ENCODE results near the gene CD300A.

The CD300A gene

DNA sequence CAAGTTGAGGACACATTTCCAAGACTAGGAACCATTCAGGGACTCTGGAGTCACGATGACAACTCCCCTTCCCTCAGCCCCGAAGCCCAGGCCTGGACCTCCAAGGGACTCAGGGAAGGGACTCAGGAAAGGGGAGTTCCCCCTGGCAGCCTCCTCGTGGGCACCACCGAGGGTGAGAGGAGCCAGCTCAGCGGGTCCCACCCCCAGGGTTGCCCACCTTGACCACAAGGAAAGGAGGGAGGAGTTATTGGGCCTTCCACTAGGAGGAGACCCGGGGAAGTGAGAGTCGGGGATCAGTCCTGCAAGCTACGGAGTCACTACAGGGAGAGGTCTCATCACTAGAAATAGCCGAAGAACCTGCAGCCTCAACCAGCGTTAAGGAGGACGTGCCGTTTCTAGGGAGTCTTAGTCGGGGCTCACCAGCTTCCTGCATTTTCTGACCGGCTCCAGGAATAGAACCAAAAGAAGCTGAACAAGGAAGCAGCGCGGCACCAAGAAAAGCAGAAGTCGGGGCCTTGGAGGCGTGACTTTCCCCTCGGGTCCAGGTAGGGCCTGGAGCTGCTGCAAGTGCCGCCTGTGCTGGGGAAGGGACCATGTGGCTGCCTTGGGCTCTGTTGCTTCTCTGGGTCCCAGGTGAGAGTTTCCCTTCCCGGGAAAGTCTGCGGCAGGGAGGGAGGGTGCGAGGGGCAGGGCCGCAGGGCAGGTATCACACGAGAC, at the start of gene CD300A:
Gene CD300A, plus strand, starts transcription at position 524 of the 717 bp plus-strand sequence. Its CDS starts 70 bp downstream, at position 594.
- no peak for DNase-seq

- no peak for DNase-seq
Measured at GRCh38 chr17:74417178-74418045, 49.0 kb upstream of the CD300A start.

GRCh38 chr17:74419928-74420411, 46.5 kb upstream of the CD300A start:
- no peak for DNase-seq

- no peak for DNase-seq
Measured at GRCh38 chr17:74424117-74424516, 42.3 kb upstream of the CD300A start.

GRCh38 chr17:74424657-74425056, 41.8 kb upstream of the CD300A start:
- DNase-seq: peak; percentile 63

DNA sequence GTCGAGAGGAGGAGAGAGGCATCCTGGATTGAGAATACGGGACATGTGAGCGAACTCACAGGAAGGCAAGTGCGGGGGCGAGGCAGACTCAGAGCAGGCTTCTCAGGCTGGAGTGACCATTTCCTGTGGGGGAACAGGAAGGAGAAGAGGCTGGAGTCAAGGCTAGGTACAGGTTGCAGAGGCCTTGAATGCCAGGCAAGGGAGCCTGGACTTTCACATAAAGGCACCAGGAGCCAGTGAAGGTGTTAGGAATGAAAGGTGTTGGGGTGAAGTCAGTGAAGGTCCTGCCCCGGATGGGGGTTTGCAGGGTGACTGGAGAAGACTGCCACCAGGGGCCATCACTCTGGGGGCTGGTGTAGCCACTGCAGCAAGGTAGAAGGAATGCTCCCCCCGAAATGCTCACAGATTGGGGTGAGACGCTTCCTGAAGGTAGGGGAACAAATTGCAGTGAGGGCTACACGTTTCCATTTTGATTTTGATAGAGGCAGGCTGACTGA, 39.8 kb upstream of the CD300A start:
- no peak for DNase-seq

- no peak for DNase-seq
Measured at GRCh38 chr17:74427048-74427762, 39.2 kb upstream of the CD300A start.

DNA sequence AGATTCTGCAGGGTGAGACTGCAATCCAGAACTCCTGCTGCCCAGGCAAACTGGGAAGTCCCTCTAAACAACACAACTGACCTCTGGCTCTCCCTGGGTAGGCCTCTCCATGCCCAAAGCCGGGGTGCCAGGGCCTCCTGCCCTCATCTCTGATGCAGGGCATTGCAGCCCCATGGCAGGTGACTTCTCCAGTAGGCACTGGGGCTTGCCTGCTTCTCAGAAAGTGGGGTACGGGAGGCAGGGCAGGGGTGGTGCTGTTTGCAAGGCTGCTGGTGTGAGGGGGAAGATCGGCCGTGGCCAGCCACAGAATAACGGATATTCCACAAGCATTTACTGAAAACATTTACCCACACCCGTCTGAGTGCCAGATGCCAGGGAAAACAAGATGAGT, 38.7 kb upstream of the CD300A start:
- DNase-seq: no peak

GRCh38 chr17:74429604-74430384, 36.6 kb upstream of the CD300A start:
- peak; percentile 54 for DNase-seq

GRCh38 chr17:74430385-74430705, 36.1 kb upstream of the CD300A start:
- no peak for DNase-seq

DNA sequence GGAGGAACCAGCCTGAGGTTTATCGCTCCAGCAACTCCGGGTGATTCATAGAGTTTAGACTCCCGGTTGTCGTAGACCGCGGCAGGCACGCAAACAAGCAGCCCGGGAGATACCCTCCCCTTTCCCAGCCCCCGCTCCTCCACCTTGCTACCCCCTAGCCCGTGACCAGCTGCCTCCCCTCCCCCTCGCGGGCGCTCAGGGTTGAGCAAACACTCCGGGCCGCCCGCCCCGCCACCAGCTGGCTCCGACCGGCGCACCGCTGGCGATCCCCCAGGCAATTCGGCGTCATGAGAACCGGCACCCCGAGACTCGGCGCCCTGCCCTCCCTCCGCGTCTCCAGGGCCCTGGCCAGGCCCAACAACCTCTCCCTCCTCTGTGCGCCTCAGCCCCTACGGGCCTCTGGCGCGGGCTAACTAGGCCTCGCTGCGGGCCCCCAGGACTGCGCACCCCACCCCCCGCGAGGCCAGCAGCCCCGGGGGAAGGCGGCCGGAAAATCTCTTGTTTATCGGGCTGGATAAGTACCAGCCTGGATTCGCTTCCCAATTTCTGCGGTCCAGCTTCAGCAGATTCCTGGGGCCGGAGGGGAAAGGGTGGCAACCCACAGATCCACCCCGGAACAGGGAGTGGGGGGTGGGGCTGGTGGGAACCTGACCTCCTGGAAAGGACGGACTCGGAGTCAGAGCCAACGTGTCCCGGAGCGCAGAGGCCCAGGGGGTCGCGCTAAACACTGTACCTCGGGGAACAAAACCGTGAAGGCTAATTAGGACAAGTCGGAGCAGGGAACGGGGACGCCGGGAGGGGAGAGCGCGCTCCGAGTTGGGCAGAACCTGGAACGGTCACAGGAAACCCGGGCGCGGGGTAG, 35.5 kb upstream of the CD300A start:
- DNase-seq: peak; percentile 93

- DNase-seq: peak; percentile 59
Measured at GRCh38 chr17:74431568-74432423, 34.6 kb upstream of the CD300A start, which contains the start of gene GPRC5C. Gene GPRC5C, plus strand, starts transcription at chr17:74432088. Its CDS starts 7,689 bp downstream, at chr17:74439777.

- DNase-seq: no peak
Measured at GRCh38 chr17:74432424-74432690, 34.1 kb upstream of the CD300A start.

- DNase-seq: no peak
Measured at GRCh38 chr17:74432766-74433391, 33.6 kb upstream of the CD300A start.

GRCh38 chr17:74433421-74434121, 32.9 kb upstream of the CD300A start:
- DNase-seq: no peak

DNA sequence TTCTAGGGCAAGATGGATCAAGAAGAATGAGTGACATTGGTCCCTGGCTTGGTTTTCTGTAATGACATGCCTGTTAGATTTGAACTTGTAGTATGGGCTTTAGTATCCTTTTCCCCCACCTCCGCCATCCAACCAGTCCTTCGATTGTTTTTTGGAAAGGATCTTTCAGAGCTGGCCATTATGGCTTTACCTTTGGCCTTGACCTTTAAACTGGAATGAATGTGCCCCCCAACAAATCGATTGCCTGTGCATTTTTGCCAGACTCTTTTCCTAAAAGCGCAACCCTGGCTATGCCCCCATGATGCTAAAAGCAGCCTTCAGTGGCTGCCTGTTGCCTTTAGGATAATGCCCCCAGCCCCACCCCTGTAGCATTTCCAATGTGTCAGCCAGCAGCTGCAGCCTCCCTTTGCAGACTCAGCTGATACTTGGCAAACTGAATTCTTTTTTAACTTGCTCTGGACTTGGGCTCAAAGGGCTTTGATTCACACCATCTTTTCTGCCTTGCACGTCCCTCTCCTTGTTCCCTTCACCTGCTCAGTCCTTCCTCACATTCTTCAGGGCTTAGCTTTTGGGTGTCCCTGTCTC, 30.6 kb upstream of the CD300A start:
- DNase-seq: no peak

DNA sequence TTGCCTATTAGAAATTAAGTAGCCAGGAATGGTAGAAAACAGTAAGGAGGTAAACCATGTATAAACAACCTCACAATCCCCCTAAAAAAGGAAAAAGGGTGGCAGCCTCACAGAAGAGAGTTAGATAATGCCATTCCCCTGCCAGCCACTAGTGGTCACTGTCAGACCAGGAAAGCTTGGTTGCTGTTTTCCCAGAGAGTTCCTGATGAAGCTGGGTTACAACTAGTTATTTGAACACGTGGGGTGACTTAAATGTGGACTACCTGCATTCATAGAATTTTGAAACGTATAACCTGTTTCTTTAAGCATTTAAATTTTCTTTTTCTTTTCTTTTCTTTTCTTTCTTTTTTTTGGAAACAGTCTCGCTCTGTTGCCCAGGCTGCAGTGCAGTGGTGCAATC, 28.7 kb upstream of the CD300A start:
- DNase-seq: no peak

DNA sequence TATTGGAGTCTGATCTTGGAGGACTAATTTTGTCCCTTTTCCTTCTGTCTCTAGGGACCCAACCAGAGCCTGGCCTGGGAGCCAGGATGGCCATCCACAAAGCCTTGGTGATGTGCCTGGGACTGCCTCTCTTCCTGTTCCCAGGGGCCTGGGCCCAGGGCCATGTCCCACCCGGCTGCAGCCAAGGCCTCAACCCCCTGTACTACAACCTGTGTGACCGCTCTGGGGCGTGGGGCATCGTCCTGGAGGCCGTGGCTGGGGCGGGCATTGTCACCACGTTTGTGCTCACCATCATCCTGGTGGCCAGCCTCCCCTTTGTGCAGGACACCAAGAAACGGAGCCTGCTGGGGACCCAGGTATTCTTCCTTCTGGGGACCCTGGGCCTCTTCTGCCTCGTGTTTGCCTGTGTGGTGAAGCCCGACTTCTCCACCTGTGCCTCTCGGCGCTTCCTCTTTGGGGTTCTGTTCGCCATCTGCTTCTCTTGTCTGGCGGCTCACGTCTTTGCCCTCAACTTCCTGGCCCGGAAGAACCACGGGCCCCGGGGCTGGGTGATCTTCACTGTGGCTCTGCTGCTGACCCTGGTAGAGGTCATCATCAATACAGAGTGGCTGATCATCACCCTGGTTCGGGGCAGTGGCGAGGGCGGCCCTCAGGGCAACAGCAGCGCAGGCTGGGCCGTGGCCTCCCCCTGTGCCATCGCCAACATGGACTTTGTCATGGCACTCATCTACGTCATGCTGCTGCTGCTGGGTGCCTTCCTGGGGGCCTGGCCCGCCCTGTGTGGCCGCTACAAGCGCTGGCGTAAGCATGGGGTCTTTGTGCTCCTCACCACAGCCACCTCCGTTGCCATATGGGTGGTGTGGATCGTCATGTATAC, 26.5 kb upstream of the CD300A start:
- DNase-seq: no peak
